IPS-15b (cell line): ENCODE measurements around the gene GNA12.

Source experiments
- H3K27me3 ChIP-seq: one replicate; pipeline ENCODE4 v1.6.1; 2013; ENCODE audit warnings: low read length; ENCODE audit not compliant: control insufficient read depth, insufficient read depth
- H3K36me3 ChIP-seq: one replicate; pipeline ENCODE4 v1.6.1; 2013; ENCODE audit warnings: low read length; ENCODE audit not compliant: control insufficient read depth, insufficient read depth
- H3K4me1 ChIP-seq: one replicate; pipeline ENCODE4 v1.6.1; 2013; ENCODE audit warnings: mild to moderate bottlenecking, low read length; ENCODE audit not compliant: control insufficient read depth, insufficient read depth
- H3K4me3 ChIP-seq: one replicate; pipeline ENCODE4 v1.5.1; 2013; ENCODE audit warnings: low read depth, low read length
- H3K9ac ChIP-seq: one replicate; pipeline ENCODE4 v1.6.1; 2013; ENCODE audit warnings: low read depth, mild to moderate bottlenecking, low read length
- H3K9me3 ChIP-seq: one replicate; pipeline ENCODE4 v1.6.1; 2013; ENCODE audit warnings: mild to moderate bottlenecking, low read length; ENCODE audit not compliant: control insufficient read depth, insufficient read depth

The GNA12 gene

GRCh38 chr7:2689951-2690705 lies 154.0 kb downstream of the GNA12 start:
- Histone ChIP-seq H3K27me3 (peaks cover 23% of the 10 kb centered on the region), H3K4me1 (peaks cover 3% of the 10 kb centered on the region), H3K9me3 (no peaks in the 10 kb centered on the region), H3K4me3 (no peak overlapping the region), H3K9ac (no peak overlapping the region), H3K36me3 (no peaks in the 10 kb centered on the region)

GRCh38 chr7:2689343-2689847 lies 154.7 kb downstream of the GNA12 start:
- H3K9ac ChIP-seq = no peak overlapping the region
- H3K36me3 ChIP-seq = no peaks in the 10 kb centered on the region
- H3K9me3 ChIP-seq = no peaks in the 10 kb centered on the region
- peaks cover 3% of the 10 kb centered on the region for H3K4me1 ChIP-seq
- H3K27me3 ChIP-seq = peaks cover 23% of the 10 kb centered on the region
- no peak overlapping the region for H3K4me3 ChIP-seq

- Histone ChIP-seq H3K36me3 (no peaks in the 10 kb centered on the region), H3K9me3 (no peaks in the 10 kb centered on the region), H3K4me3 (peak overlapping the region; percentile 43), H3K9ac (no peak overlapping the region), H3K27me3 (peaks cover 23% of the 10 kb centered on the region), H3K4me1 (peaks cover 3% of the 10 kb centered on the region)
Observed at GRCh38 chr7:2688409-2689342, 155.4 kb downstream of the GNA12 start.

GRCh38 chr7:2687881-2688318 lies 156.2 kb downstream of the GNA12 start, which contains the start of gene AMZ1:
TSS of gene AMZ1 (plus strand) at chr7:2688202. CDS start at chr7:2700452, 12,250 bp downstream.
- H3K9ac ChIP-seq = no peak within 1 kb of the TSS
- H3K9me3 ChIP-seq = no peaks in the 10 kb centered on the region
- H3K27me3 ChIP-seq = peaks cover 23% of the 10 kb centered on the region
- H3K4me1 ChIP-seq = peaks cover 3% of the 10 kb centered on the region
- peak within 1 kb of the TSS; percentile 43 for H3K4me3 ChIP-seq
- H3K36me3 ChIP-seq = no peaks in the 10 kb centered on the region

GRCh38 chr7:2687338-2687869 lies 156.7 kb downstream of the GNA12 start:
- no peaks in the 10 kb centered on the region for H3K9me3 ChIP-seq
- H3K36me3 ChIP-seq = no peaks in the 10 kb centered on the region
- H3K4me3 ChIP-seq = no peak overlapping the region
- peaks cover 3% of the 10 kb centered on the region for H3K4me1 ChIP-seq
- peaks cover 23% of the 10 kb centered on the region for H3K27me3 ChIP-seq
- no peak overlapping the region for H3K9ac ChIP-seq

- H3K27me3 ChIP-seq = peaks cover 23% of the 10 kb centered on the region
- no peaks in the 10 kb centered on the region for H3K9me3 ChIP-seq
Observed at GRCh38 chr7:2686101-2686500, 158.0 kb downstream of the GNA12 start.

GRCh38 chr7:2684501-2684900 lies 159.6 kb downstream of the GNA12 start:
- Histone ChIP-seq H3K9ac (no peak overlapping the region), H3K4me1 (peaks cover 3% of the 10 kb centered on the region), H3K36me3 (no peaks in the 10 kb centered on the region), H3K9me3 (no peaks in the 10 kb centered on the region), H3K4me3 (no peak overlapping the region), H3K27me3 (peaks cover 16% of the 10 kb centered on the region)

More at GRCh38 chr7:2686101-2686500, 158.0 kb downstream of the GNA12 start:
- Histone ChIP-seq H3K36me3 (no peaks in the 10 kb centered on the region), H3K9ac (no peak overlapping the region), H3K4me1 (peaks cover 3% of the 10 kb centered on the region), H3K4me3 (no peak overlapping the region)

GRCh38 chr7:2681929-2682799 lies 161.9 kb downstream of the GNA12 start:
- no peaks in the 10 kb centered on the region for H3K9me3 ChIP-seq
- no peak overlapping the region for H3K9ac ChIP-seq
- no peak overlapping the region for H3K4me3 ChIP-seq
- no peaks in the 10 kb centered on the region for H3K27me3 ChIP-seq
- H3K4me1 ChIP-seq = no peaks in the 10 kb centered on the region
- H3K36me3 ChIP-seq = no peaks in the 10 kb centered on the region

- H3K36me3 ChIP-seq = no peaks in the 10 kb centered on the region
- H3K4me1 ChIP-seq = no peaks in the 10 kb centered on the region
- H3K9ac ChIP-seq = no peak overlapping the region
- H3K27me3 ChIP-seq = no peaks in the 10 kb centered on the region
- H3K4me3 ChIP-seq = no peak overlapping the region
- no peaks in the 10 kb centered on the region for H3K9me3 ChIP-seq
Observed at GRCh38 chr7:2680792-2681490, 163.2 kb downstream of the GNA12 start.

- Histone ChIP-seq H3K27me3 (no peaks in the 10 kb centered on the region), H3K9me3 (no peaks in the 10 kb centered on the region), H3K36me3 (no peaks in the 10 kb centered on the region), H3K9ac (no peak overlapping the region), H3K4me1 (no peaks in the 10 kb centered on the region), H3K4me3 (no peak overlapping the region)
Observed at GRCh38 chr7:2680256-2680655, 163.9 kb downstream of the GNA12 start.
